Measurements from ENCODE around the gene TTC9B.

TTC9B gene

DNA sequence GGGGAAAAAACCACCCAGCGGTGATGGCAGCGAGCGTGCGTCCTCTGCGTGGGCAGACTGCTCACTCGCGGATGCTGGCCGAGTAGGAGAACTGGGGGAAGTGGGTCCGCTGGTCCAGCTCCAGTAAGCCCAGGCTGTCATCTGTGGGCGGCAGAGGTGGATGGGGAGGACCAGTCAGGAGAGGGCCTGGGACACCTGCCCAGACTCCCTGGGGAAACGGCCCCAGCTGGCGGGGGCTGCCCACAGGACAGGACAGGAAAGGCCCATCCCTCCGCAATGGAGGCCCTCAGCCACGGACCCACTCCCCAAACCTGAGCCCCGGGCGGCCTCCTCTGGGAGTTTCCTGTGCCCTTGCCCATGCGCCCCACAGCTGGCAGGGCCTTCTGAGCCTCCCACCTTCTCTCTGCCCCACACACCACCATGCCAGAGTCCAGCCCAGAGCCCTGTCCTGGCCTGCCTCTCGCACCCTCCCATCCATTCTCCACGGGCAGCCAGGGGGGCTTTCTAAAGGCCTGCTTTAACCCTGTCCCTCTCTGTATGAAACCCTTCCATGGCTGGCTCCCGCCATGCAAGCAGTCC lies 15.7 kb upstream of the TTC9B start:
- Histone ChIP-seq H3K27ac (ENCODE audit: low read depth in 2 of 2, low read length in 2 of 2) (no peak overlapping the region), H3K27me3 (ENCODE audit: control insufficient read depth in 2 of 2, insufficient read depth in 2 of 2, low read length in 2 of 2) (no peaks in the 10 kb centered on the region), H3K4me3 (ENCODE audit: low read length in 2 of 2) (no peak overlapping the region), H3K36me3 (ENCODE audit: control insufficient read depth in 2 of 2, insufficient read depth in 2 of 2, low read length in 2 of 2) (peaks cover 27 to 32% of the 10 kb centered on the region in 2 donors), H3K9me3 (ENCODE audit: control insufficient read depth in 2 of 2, low read length in 2 of 2) (no peaks in the 10 kb centered on the region), H3K4me1 (ENCODE audit: control insufficient read depth in 2 of 2, insufficient read depth in 2 of 2, low read length in 2 of 2) (no peaks in the 10 kb centered on the region), H3K9ac (ENCODE audit: low read depth in 1 of 2, low read length in 2 of 2) (no peak overlapping the region)

DNA sequence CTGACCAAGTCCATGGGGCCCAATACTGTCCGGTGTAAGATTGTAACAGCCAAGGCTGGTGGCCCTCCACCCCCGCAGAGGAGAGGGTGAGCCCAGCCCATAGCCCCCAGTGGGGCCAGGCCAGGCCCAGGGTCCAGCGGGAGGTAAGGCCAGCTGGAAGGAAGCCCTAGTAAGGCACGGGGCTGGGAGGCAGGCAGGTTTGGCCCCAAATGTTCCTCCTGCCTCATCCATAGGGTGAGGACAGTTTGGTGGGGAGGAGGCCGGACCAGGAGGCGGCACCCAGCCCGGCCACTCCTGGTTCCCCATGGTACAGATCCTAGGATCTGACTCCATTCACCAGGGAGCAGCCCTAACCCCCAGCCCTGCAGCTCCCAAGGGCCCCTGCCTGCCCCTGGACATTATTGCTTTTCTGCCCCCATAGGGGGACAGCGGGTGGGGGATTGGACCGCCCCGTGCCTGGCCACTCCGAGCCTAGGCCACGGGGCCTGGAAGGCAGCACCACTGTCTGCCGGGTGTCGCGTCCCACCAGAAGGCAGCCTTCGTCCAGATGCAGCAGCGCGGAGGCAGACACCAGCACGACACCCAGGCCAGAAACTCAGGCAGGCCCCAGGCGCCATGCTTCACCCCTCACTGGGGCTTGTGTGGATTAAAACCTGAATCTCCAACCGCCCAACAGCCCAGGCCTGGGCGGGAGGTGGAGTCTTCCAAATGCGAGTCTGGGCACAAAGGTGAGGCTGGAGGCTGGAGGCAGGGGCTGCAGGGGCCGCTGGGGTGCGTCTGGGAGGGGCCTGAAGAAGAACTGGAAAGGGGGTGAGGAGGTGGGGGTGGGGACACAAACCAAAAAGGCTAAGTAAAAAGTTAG lies 15.0 kb upstream of the TTC9B start:
- Histone ChIP-seq H3K27me3 (ENCODE audit: control insufficient read depth in 2 of 2, insufficient read depth in 2 of 2, low read length in 2 of 2) (peaks cover 0 to 2% of the 10 kb centered on the region in 2 donors), H3K27ac (ENCODE audit: low read depth in 2 of 2, low read length in 2 of 2) (no peak overlapping the region), H3K36me3 (ENCODE audit: control insufficient read depth in 2 of 2, insufficient read depth in 2 of 2, low read length in 2 of 2) (peaks cover 26 to 27% of the 10 kb centered on the region in 2 donors), H3K9ac (ENCODE audit: low read depth in 1 of 2, low read length in 2 of 2) (no peak overlapping the region), H3K4me1 (ENCODE audit: control insufficient read depth in 2 of 2, insufficient read depth in 2 of 2, low read length in 2 of 2) (no peaks in the 10 kb centered on the region), H3K4me3 (ENCODE audit: low read length in 2 of 2) (no peak overlapping the region), H3K9me3 (ENCODE audit: control insufficient read depth in 2 of 2, low read length in 2 of 2) (no peaks in the 10 kb centered on the region)

DNA sequence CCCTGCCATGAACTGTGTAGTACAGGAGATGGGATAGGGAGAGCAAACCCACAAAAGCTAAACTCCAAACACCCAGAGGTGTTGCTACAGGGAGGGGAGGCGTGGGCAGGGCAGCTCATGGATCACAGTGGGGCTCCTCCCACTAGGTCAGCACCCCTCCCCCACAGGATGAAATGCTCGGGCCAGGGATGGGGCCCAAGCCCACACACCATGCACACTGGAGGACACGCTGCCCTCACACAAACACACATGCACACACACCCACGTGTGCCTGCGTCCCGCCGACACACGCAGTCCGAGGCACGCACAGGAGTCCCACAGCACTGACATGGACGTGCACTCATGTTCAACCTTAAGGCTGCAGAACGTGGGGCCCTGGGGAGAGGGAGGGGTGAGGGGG lies 14.3 kb upstream of the TTC9B start:
- Histone ChIP-seq H3K9me3 (ENCODE audit: control insufficient read depth in 2 of 2, low read length in 2 of 2) (no peaks in the 10 kb centered on the region), H3K4me3 (ENCODE audit: low read length in 2 of 2) (no peak overlapping the region), H3K27me3 (ENCODE audit: control insufficient read depth in 2 of 2, insufficient read depth in 2 of 2, low read length in 2 of 2) (peaks cover 0 to 4% of the 10 kb centered on the region in 2 donors), H3K4me1 (ENCODE audit: control insufficient read depth in 2 of 2, insufficient read depth in 2 of 2, low read length in 2 of 2) (no peaks in the 10 kb centered on the region), H3K9ac (ENCODE audit: low read depth in 1 of 2, low read length in 2 of 2) (no peak overlapping the region), H3K36me3 (ENCODE audit: control insufficient read depth in 2 of 2, insufficient read depth in 2 of 2, low read length in 2 of 2) (peaks cover 22 to 23% of the 10 kb centered on the region in 2 donors), H3K27ac (ENCODE audit: low read depth in 2 of 2, low read length in 2 of 2) (no peak overlapping the region)

DNA sequence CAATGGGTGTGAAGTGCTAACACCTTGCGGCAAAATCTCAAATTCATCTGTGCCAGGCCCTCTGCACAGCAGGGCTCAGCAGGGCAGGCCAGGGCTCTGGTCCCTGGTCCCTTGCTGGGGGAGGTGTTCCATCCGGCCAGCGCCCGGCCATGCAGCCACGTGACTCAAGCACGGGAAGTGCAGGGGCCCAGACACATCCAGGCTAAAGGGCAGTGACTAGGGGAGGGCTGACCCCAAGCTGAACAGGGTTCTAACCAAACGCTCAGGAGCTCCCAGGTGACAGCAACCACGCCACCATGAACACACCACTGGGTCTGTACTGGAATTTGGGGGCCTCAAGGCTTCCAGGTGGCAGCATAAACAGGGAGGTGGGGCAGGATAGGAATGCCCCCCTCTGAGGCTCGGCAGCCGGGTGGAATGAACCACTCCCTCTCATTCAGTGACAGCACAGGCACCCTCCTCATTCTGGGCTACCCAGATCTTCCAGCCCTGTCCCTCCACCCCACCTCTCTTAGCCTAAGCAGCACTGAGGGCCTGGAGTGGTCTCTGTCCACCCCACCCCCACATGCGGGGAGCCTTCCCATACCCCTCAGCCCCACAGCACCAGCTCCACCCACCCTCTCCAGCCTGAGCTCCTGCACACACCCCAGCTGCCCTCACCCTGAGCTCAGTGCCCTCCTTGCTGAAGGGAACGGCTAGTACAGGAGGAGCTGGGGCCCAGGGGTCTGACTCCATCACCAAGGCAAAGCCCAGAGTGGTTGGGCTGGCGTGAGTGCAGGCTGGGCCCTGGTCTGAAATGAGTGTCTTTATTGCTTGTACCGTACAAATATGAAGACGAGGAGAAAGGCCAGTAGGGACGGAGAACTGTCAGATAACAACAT lies 13.6 kb upstream of the TTC9B start:
- Histone ChIP-seq H3K27ac (ENCODE audit: low read depth in 2 of 2, low read length in 2 of 2) (no peak overlapping the region), H3K4me3 (ENCODE audit: low read length in 2 of 2) (no peak overlapping the region), H3K4me1 (ENCODE audit: control insufficient read depth in 2 of 2, insufficient read depth in 2 of 2, low read length in 2 of 2) (peaks cover 0 to under 1% of the 10 kb centered on the region in 2 donors), H3K9ac (ENCODE audit: low read depth in 1 of 2, low read length in 2 of 2) (no peak overlapping the region), H3K36me3 (ENCODE audit: control insufficient read depth in 2 of 2, insufficient read depth in 2 of 2, low read length in 2 of 2) (peaks cover 18 to 19% of the 10 kb centered on the region in 2 donors), H3K27me3 (ENCODE audit: control insufficient read depth in 2 of 2, insufficient read depth in 2 of 2, low read length in 2 of 2) (peaks cover 3 to 5% of the 10 kb centered on the region in 2 donors), H3K9me3 (ENCODE audit: control insufficient read depth in 2 of 2, low read length in 2 of 2) (no peaks in the 10 kb centered on the region)

DNA sequence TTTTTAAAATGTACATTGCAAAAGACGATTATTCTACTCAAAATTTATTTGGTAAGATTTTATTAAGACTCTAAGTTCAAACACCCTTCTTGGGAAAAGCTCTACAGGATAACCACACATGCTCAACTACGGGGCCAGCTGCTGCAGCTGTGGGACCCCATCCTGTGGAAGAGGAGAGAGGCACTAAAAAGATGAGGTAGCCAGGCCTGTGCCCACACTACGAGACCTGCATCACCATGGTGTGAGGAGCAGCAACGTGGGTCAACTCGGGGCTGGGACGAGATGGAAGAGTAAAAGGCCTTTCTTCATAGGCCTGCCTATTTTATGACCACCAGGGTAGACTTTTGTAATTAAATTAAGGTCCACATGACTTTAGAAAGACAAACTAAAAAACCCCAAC lies 12.9 kb upstream of the TTC9B start:
- H3K9me3 ChIP-seq (ENCODE audit: control insufficient read depth in 2 of 2, low read length in 2 of 2), result no peaks in the 10 kb centered on the region
- H3K27me3 ChIP-seq (ENCODE audit: control insufficient read depth in 2 of 2, insufficient read depth in 2 of 2, low read length in 2 of 2), result peaks cover 5 to 12% of the 10 kb centered on the region in 2 donors
- peaks cover 0 to 6% of the 10 kb centered on the region in 2 donors for H3K4me1 ChIP-seq (ENCODE audit: control insufficient read depth in 2 of 2, insufficient read depth in 2 of 2, low read length in 2 of 2)
- no peak overlapping the region for H3K4me3 ChIP-seq (ENCODE audit: low read length in 2 of 2)
- H3K9ac ChIP-seq (ENCODE audit: low read depth in 1 of 2, low read length in 2 of 2), result no peak overlapping the region
- peaks cover 12 to 14% of the 10 kb centered on the region in 2 donors for H3K36me3 ChIP-seq (ENCODE audit: control insufficient read depth in 2 of 2, insufficient read depth in 2 of 2, low read length in 2 of 2)
- no peak overlapping the region for H3K27ac ChIP-seq (ENCODE audit: low read depth in 2 of 2, low read length in 2 of 2)

DNA sequence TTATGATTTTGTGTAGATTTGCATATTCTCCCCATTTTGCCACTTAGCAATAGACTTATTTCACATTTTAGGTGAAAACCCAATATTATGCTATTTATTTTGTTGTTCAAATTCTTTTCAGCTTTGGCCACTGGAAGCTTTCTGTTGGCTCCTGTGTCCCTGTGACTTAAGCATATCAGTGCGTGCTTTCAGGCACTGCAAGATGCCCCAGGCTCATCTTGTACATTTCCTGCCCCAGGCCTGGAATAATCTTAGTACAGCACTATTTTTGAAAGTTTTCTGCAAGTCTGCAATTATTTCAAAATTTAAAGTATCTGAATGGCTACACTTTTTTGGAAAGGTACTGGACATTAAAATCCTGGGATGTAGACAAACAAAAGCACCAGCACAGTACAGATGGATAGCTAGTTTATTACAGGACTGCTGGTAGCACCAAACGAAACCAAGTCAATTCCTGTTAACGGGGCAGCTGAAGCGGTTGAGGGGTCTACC lies 11.8 kb upstream of the TTC9B start:
- no peak overlapping the region for H3K9ac ChIP-seq (ENCODE audit: low read depth in 1 of 2, low read length in 2 of 2)
- peaks cover 13 to 21% of the 10 kb centered on the region in 2 donors for H3K27me3 ChIP-seq (ENCODE audit: control insufficient read depth in 2 of 2, insufficient read depth in 2 of 2, low read length in 2 of 2)
- peaks cover 1 to 4% of the 10 kb centered on the region in 2 donors for H3K36me3 ChIP-seq (ENCODE audit: control insufficient read depth in 2 of 2, insufficient read depth in 2 of 2, low read length in 2 of 2)
- H3K4me1 ChIP-seq (ENCODE audit: control insufficient read depth in 2 of 2, insufficient read depth in 2 of 2, low read length in 2 of 2), result peaks cover 0 to 9% of the 10 kb centered on the region in 2 donors
- H3K9me3 ChIP-seq (ENCODE audit: control insufficient read depth in 2 of 2, low read length in 2 of 2), result peaks cover 0 to 3% of the 10 kb centered on the region in 2 donors
- H3K27ac ChIP-seq (ENCODE audit: low read depth in 2 of 2, low read length in 2 of 2), result no peak overlapping the region
- no peak overlapping the region for H3K4me3 ChIP-seq (ENCODE audit: low read length in 2 of 2)

DNA sequence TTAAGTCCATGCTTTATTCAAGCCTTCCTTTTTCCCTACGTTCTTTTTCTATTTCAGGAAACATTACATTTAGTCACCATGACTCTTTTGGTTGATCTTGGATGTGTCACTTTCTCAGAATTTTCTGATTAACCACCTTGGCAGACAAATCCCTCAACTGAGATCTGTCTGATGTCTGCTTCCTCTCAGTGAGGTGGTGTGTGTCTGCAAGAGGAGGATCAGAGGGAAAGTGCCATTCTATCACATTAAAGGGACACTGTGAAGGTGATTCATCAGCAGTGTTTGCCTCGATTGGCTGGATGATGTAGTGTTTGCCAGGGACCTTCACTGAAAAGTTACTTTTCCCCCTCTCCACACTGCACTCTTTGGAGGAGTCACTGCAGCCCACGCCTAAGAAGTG lies 11.3 kb upstream of the TTC9B start:
- peaks cover 0 to 3% of the 10 kb centered on the region in 2 donors for H3K9me3 ChIP-seq (ENCODE audit: control insufficient read depth in 2 of 2, low read length in 2 of 2)
- no peak overlapping the region for H3K27ac ChIP-seq (ENCODE audit: low read depth in 2 of 2, low read length in 2 of 2)
- H3K4me1 ChIP-seq (ENCODE audit: control insufficient read depth in 2 of 2, insufficient read depth in 2 of 2, low read length in 2 of 2), result peaks cover 0 to 9% of the 10 kb centered on the region in 2 donors
- no peaks in the 10 kb centered on the region for H3K36me3 ChIP-seq (ENCODE audit: control insufficient read depth in 2 of 2, insufficient read depth in 2 of 2, low read length in 2 of 2)
- H3K27me3 ChIP-seq (ENCODE audit: control insufficient read depth in 2 of 2, insufficient read depth in 2 of 2, low read length in 2 of 2), result peaks cover 16 to 21% of the 10 kb centered on the region in 2 donors
- H3K4me3 ChIP-seq (ENCODE audit: low read length in 2 of 2), result no peak overlapping the region
- H3K9ac ChIP-seq (ENCODE audit: low read depth in 1 of 2, low read length in 2 of 2), result no peak overlapping the region

DNA sequence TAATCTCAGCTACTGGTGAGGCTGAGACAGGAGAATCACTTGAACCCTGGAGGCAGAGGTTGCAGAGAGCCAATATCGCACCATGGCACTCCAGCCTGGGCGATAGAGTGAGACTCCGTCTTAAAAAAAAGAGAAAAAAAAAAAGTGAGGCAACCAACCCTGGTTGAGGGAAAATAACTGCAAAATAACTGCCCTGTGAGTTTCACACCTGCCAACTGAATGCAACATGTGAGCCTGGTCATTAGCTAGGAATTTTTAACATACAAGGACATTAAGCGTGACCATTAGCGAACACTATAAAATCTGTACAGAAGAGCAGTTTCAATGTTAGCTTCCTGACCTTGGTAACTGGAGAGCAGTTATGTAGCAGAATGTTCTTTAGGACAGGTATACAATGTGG lies 10.7 kb upstream of the TTC9B start:
- H3K4me3 ChIP-seq (ENCODE audit: low read length in 2 of 2), result no peak overlapping the region
- peaks cover 0 to 3% of the 10 kb centered on the region in 2 donors for H3K9me3 ChIP-seq (ENCODE audit: control insufficient read depth in 2 of 2, low read length in 2 of 2)
- H3K36me3 ChIP-seq (ENCODE audit: control insufficient read depth in 2 of 2, insufficient read depth in 2 of 2, low read length in 2 of 2), result no peaks in the 10 kb centered on the region
- no peak overlapping the region for H3K9ac ChIP-seq (ENCODE audit: low read depth in 1 of 2, low read length in 2 of 2)
- peaks cover 17 to 21% of the 10 kb centered on the region in 2 donors for H3K27me3 ChIP-seq (ENCODE audit: control insufficient read depth in 2 of 2, insufficient read depth in 2 of 2, low read length in 2 of 2)
- peaks cover 0 to 9% of the 10 kb centered on the region in 2 donors for H3K4me1 ChIP-seq (ENCODE audit: control insufficient read depth in 2 of 2, insufficient read depth in 2 of 2, low read length in 2 of 2)
- no peak overlapping the region for H3K27ac ChIP-seq (ENCODE audit: low read depth in 2 of 2, low read length in 2 of 2)

DNA sequence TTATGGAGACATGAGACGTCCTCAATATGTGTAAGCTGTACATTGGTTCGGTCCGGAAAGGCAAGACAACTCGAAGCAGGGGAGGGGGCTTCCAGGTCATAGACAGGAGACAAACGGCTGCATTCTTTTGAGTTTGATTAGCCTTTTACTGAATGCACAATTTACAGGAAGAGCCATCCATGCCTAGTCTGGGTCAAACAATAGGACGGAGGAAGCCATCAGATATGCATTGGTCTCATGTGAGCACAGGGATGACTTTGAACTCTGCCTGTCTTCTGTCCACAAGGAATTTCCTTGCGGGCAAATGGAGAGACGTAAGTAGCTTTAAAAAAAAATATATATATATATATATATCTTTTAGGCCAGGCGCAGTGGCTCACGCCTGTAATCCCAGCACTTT lies 10.2 kb upstream of the TTC9B start:
- no peak overlapping the region for H3K27ac ChIP-seq (ENCODE audit: low read depth in 2 of 2, low read length in 2 of 2)
- peaks cover 20 to 24% of the 10 kb centered on the region in 2 donors for H3K27me3 ChIP-seq (ENCODE audit: control insufficient read depth in 2 of 2, insufficient read depth in 2 of 2, low read length in 2 of 2)
- peaks cover 0 to 9% of the 10 kb centered on the region in 2 donors for H3K4me1 ChIP-seq (ENCODE audit: control insufficient read depth in 2 of 2, insufficient read depth in 2 of 2, low read length in 2 of 2)

More for the DNA sequence above, 10.2 kb upstream of the TTC9B start:
- Histone ChIP-seq H3K9ac (ENCODE audit: low read depth in 1 of 2, low read length in 2 of 2) (no peak overlapping the region), H3K9me3 (ENCODE audit: control insufficient read depth in 2 of 2, low read length in 2 of 2) (peaks cover 0 to 3% of the 10 kb centered on the region in 2 donors), H3K4me3 (ENCODE audit: low read length in 2 of 2) (no peak overlapping the region), H3K36me3 (ENCODE audit: control insufficient read depth in 2 of 2, insufficient read depth in 2 of 2, low read length in 2 of 2) (no peaks in the 10 kb centered on the region)

Measured in mucosa of rectum (tissue), 2 donors.